IMR-90 (cell line): Measurements from ENCODE around the gene EXOC2. TPM values are rescaled to one million over a fixed set of nuclear protein-coding genes. Genes with fewer than 3 reads are reported as not detected.

ENCODE experiments used
- ATAC-seq: fragments of 200-7000 bp; cut with Tn5 transposase; 2 replicates; pipeline ENCODE4 v1.9.1; 2020; ENCODE audit warnings: low read depth, mild to moderate bottlenecking, moderate library complexity
- BruUV-seq: library from RNA; stranded (reverse); fragments of 400-500 nt; replicated peaks from 2 replicates; lab custom pipeline; 2021; lab: Mats Ljungman, UMichigan
- CTCF ChIA-PET: fragments of 300-600 bp; formaldehyde crosslinking; extraction: SDS; loops from one replicate; lab custom pipeline; 2021; ENCODE audit warnings: antibody characterized with exemption; lab: Yijun Ruan, JAX
- POLR2A ChIA-PET: fragments of 300-600 bp; sonication (Branson Sonifier 250); formaldehyde crosslinking; loops from one replicate; lab custom pipeline; 2022; ENCODE audit warnings: antibody characterized with exemption; ENCODE audit not compliant: unreplicated experiment; lab: Charles Lee
- DNase-seq: peaks from one replicate; pipeline ENCODE4 v3.0.0; 2013
- H2AFZ ChIP-seq: replicated peaks from 2 replicates; pipeline ENCODE3; 2013; ENCODE audit warnings: low read length, mild to moderate bottlenecking; ENCODE audit not compliant: poor library complexity
- H2AK5ac ChIP-seq: 2 replicates; pipeline ENCODE4 v1.6.1; 2013; ENCODE audit warnings: low read depth, low read length, inconsistent platforms
- H2AK9ac ChIP-seq: replicated peaks from 2 replicates; pipeline ENCODE3; 2013; ENCODE audit warnings: mild to moderate bottlenecking, low read depth, low read length, moderate library complexity; ENCODE audit not compliant: poor library complexity
- H2BK120ac ChIP-seq: 2 replicates; pipeline ENCODE4 v1.6.1; 2013; ENCODE audit warnings: low read depth, low read length, inconsistent platforms
- H2BK15ac ChIP-seq: 3 replicates; pipeline ENCODE4 v1.6.1; 2013; ENCODE audit warnings: low read depth, low read length, inconsistent platforms
- H2BK20ac ChIP-seq: 2 replicates; pipeline ENCODE4 v1.6.1; 2013; ENCODE audit warnings: low read depth, mild to moderate bottlenecking, inconsistent platforms, low read length, moderate library complexity
- H2BK5ac ChIP-seq: 2 replicates; pipeline ENCODE4 v1.6.1; 2013; ENCODE audit warnings: mild to moderate bottlenecking, low read depth, low read length, inconsistent platforms; ENCODE audit not compliant: poor library complexity, severe bottlenecking
- H3K14ac ChIP-seq: replicated peaks from 2 replicates; pipeline ENCODE4 v1.6.1; 2013; ENCODE audit warnings: low read depth, low read length, inconsistent platforms
- H3K18ac ChIP-seq: 2 replicates; pipeline ENCODE4 v1.6.1; 2013; ENCODE audit warnings: low read depth, low read length, control low read depth
- H3K23ac ChIP-seq: 2 replicates; pipeline ENCODE4 v1.6.1; 2013; ENCODE audit warnings: low read depth, low read length, inconsistent platforms
- H3K27ac ChIP-seq: 2 replicates; pipeline ENCODE4 v1.5.1; 2013; ENCODE audit warnings: mild to moderate bottlenecking, control low read depth, low read length; ENCODE audit not compliant: insufficient read depth
- H3K27me3 ChIP-seq: 2 replicates; pipeline ENCODE4 v1.6.1; 2013; ENCODE audit warnings: low read length; ENCODE audit not compliant: control insufficient read depth, insufficient read depth
- H3K36me3 ChIP-seq: 2 replicates; pipeline ENCODE4 v1.6.1; 2013; ENCODE audit warnings: low read length, mixed read lengths; ENCODE audit not compliant: control insufficient read depth, insufficient read depth
- H3K4ac ChIP-seq: 2 replicates; pipeline ENCODE4 v1.6.1; 2013; ENCODE audit warnings: low read depth, low read length, inconsistent platforms
- H3K4me1 ChIP-seq: 2 replicates; pipeline ENCODE4 v1.6.1; 2013; ENCODE audit warnings: low read length, mixed read lengths; ENCODE audit not compliant: control insufficient read depth, insufficient read depth
- H3K4me2 ChIP-seq: 2 replicates; pipeline ENCODE4 v1.6.1; 2013; ENCODE audit warnings: low read depth, mild to moderate bottlenecking, control low read depth, low read length, moderate library complexity
- H3K4me3 ChIP-seq: 2 replicates; pipeline ENCODE4 v1.5.1; 2013; ENCODE audit warnings: low read depth, mild to moderate bottlenecking, control low read depth, low read length, moderate library complexity; ENCODE audit not compliant: insufficient read depth
- H3K56ac ChIP-seq: 2 replicates; pipeline ENCODE4 v1.6.1; 2013; ENCODE audit warnings: low read length, inconsistent platforms; ENCODE audit not compliant: insufficient read depth; ENCODE audit errors: extremely low read depth
- H3K79me1 ChIP-seq, 2 experiments: 2 replicates each; pipeline ENCODE4 v1.6.1; 2013; ENCODE audit warnings: low read length in 2 of 2, inconsistent platforms in 1 of 2, low read depth in 1 of 2
- H3K9ac ChIP-seq: 2 replicates; pipeline ENCODE4 v1.6.1; 2013; ENCODE audit warnings: low read depth, low read length, control low read depth
- H3K9me1 ChIP-seq: 2 replicates; pipeline ENCODE4 v1.6.1; 2013; ENCODE audit warnings: low read length, inconsistent platforms; ENCODE audit not compliant: insufficient read depth
- H3K9me3 ChIP-seq: 2 replicates; pipeline ENCODE4 v1.6.1; 2013; ENCODE audit warnings: low read length; ENCODE audit not compliant: control insufficient read depth, insufficient read depth
- H4K20me1 ChIP-seq: 2 replicates; pipeline ENCODE4 v1.6.1; 2013; ENCODE audit warnings: low read length, inconsistent platforms; ENCODE audit not compliant: insufficient read depth
- H4K5ac ChIP-seq: 2 replicates; pipeline ENCODE4 v1.6.1; 2013; ENCODE audit warnings: mild to moderate bottlenecking, low read depth, low read length, control low read depth
- H4K8ac ChIP-seq, 2 experiments: 2 replicates each; pipeline ENCODE4 v1.6.1; 2013; ENCODE audit warnings: low read depth in 2 of 2, low read length in 2 of 2, control low read depth in 1 of 2, inconsistent platforms in 1 of 2
- H4K91ac ChIP-seq: 2 replicates; pipeline ENCODE4 v1.6.1; 2013; ENCODE audit warnings: low read depth, low read length, inconsistent platforms; ENCODE audit not compliant: insufficient read depth
- CHD1 ChIP-seq: IDR thresholded peaks from 2 replicates; pipeline ENCODE4 v1.6.1; 2012; ENCODE audit warnings: low read depth, low read length, improper control_type of control experiment
- CTCF ChIP-seq: conservative IDR thresholded peaks from 2 replicates; pipeline ENCODE4 v1.5.1; 2012; ENCODE audit warnings: mild to moderate bottlenecking, low read depth, low read length, improper control_type of control experiment
- FOS ChIP-seq: fragments of 150-350 bp; IDR thresholded peaks from 2 replicates; pipeline ENCODE4 v1.6.1; 2016; ENCODE audit warnings: low read depth, low read length
- RCOR1 ChIP-seq: IDR thresholded peaks from 2 replicates; pipeline ENCODE4 v1.6.1; 2012; ENCODE audit warnings: mild to moderate bottlenecking, low read length, improper control_type of control experiment; ENCODE audit not compliant: insufficient replicate concordance
- RFX5 ChIP-seq: IDR thresholded peaks from 2 replicates; pipeline ENCODE4 v1.8.0; 2012; ENCODE audit warnings: low read depth, mild to moderate bottlenecking, low read length, moderate library complexity
- WGBS, 2 experiments: methylation state at CpG; one replicate each; pipeline versions ENCODE4 v1.1.5 to v1.1.7; 2013; ENCODE audit warnings: missing lambda C conversion rate in 2 of 2; ENCODE audit not compliant: insufficient read length in 1 of 2; ENCODE audit errors: extremely low coverage in 2 of 2; 5-methylcytosine and 5-hydroxymethylcytosine counted together
- dilution Hi-C: fragments of 300-500 bp; cut with HindIII; formaldehyde crosslinking; loops from one replicate; pipeline ENCODE4 v1.14.3; 2018; ENCODE audit warnings: low sequenced_read_pairs; ENCODE audit not compliant: unreplicated experiment
- in situ Hi-C: fragments of 300-500 bp; cut with MboI; formaldehyde crosslinking; loops from 3 replicates; pipeline ENCODE4 v1.14.3; 2019; ENCODE audit warnings: low sequenced_read_pairs, inconsistent platforms, mixed read lengths
- intact Hi-C: fragments of 100-400 bp; cut with micrococcal nuclease; formaldehyde crosslinking; loops from 2 replicates; pipeline ENCODE4 v1.10.0; 2022
- polyA plus RNA-seq, 3 experiments: library from polyadenylated mRNA; depleted of rRNA; stranded (reverse); fragments of >200 nt; gene quantifications; 2 replicates each; pipeline ENCODE4 v1.2.3, GENCODE V29; 2012; ENCODE audit warnings: low replicate concordance in 1 of 3
- total RNA-seq: library from RNA; depleted of rRNA; stranded (reverse); fragments of >200 nt; gene quantifications from 2 replicates; pipeline ENCODE4 v1.2.3, GENCODE V29; 2012

EXOC2 gene
- total and polyA plus RNA-seq, 2 of the 4 experiments (the other 2 are of a cell fraction), result 13.1 to 37.3 TPM

- no peak overlapping the region for H3K56ac ChIP-seq
- in situ Hi-C loops (no loop called here), intact Hi-C loops (no loop called here), dilution Hi-C loops (no loop called here)
- no peak overlapping the region for H3K4ac ChIP-seq
- CTCF ChIA-PET, result no interaction called here
- H2AFZ ChIP-seq, result no peak overlapping the region
- H4K5ac ChIP-seq, result no peak overlapping the region
- TF ChIP-seq CTCF (no peak), RFX5 (no peak), FOS (no peak), CHD1 (no peak), RCOR1 (no peak)
- no peaks in the 10 kb centered on the region for H3K27me3 ChIP-seq
- no peaks in the 10 kb centered on the region for H3K9me1 ChIP-seq
- H4K91ac ChIP-seq, result no peak overlapping the region
- H2BK120ac ChIP-seq, result no peak overlapping the region
- H3K23ac ChIP-seq, result no peak overlapping the region
- no peak overlapping the region for H3K9ac ChIP-seq
- no peak for DNase-seq
- no peaks in the 10 kb centered on the region for H4K20me1 ChIP-seq
- H2BK15ac ChIP-seq, result no peak overlapping the region
- no TSS peak for BruUV-seq
- no CpG with 5 or more reads among the region's 8 CpGs for WGBS, 2 experiments
- no peaks in the 10 kb centered on the region for H3K9me3 ChIP-seq
- no peak overlapping the region for H3K4me2 ChIP-seq
- H3K36me3 ChIP-seq, result peaks cover 9% of the 10 kb centered on the region
- H3K4me1 ChIP-seq, result peaks cover 2% of the 10 kb centered on the region; the same call in 1 of the 2 replicates
- no peak for ATAC-seq
- POLR2A ChIA-PET, result no interaction called here
- H3K79me1 ChIP-seq, result no peaks in the 10 kb centered on the region
- no peak overlapping the region for H2BK20ac ChIP-seq
- H2AK5ac ChIP-seq, result no peak overlapping the region
- no peak overlapping the region for H2AK9ac ChIP-seq
- no peak overlapping the region for H2BK5ac ChIP-seq
- no peak overlapping the region for H3K27ac ChIP-seq
- no peak overlapping the region for H3K14ac ChIP-seq
- no peak overlapping the region for H3K18ac ChIP-seq
- H4K8ac ChIP-seq, result no peak overlapping the region
- no peak overlapping the region for H3K4me3 ChIP-seq
These were observed 164.8 kb downstream of the EXOC2 start for GRCh38 chr6:527989-528673.
